ENCODE data around the gene CD44.

CD44 gene

DNA sequence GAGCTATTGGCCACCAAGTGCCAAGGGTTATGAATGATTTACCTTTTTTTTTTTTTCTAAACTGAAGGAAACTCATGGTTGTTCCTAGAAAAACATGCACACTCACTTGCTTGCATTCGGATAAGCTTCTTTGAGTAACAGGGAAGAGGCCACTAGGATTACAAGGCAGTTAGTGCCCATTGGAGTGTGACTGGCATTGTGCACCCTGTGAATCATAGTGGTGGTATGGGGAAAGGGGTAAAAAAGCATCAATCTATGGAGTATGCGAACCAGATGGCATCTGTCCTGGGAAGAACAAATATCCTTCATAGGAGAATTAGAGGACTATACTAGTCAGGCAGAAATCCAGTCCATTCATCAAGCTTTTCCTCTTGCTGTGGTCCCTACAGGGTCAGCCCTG lies 24.2 kb downstream of the CD44 start:
- no peaks in the 10 kb centered on the region for H3K9me3 ChIP-seq (ENCODE audit: insufficient read depth, low read length, severe bottlenecking)
- DNase-seq (no peak), ATAC-seq (ENCODE audit: insufficient read depth, low read depth) (no peak)
- peaks cover 92% of the 10 kb centered on the region for H3K79me2 ChIP-seq (ENCODE audit: insufficient read depth, low read length)
- peaks cover 16% of the 10 kb centered on the region; the same call in 1 of the 2 replicates for H4K20me1 ChIP-seq (ENCODE audit: insufficient read depth, low read length)
- peak overlapping the region; percentile 78; the same call in 1 of the 2 replicates for H3K27ac ChIP-seq (ENCODE audit: low read length)
- H2AFZ ChIP-seq (ENCODE audit: low read depth, low read length) = no peak overlapping the region
- H3K9ac ChIP-seq (ENCODE audit: low read depth, low read length) = no peak overlapping the region
- peaks cover 65% of the 10 kb centered on the region for H3K4me1 ChIP-seq (ENCODE audit: insufficient read depth, low read length)
- no peaks in the 10 kb centered on the region for H3K27me3 ChIP-seq (ENCODE audit: insufficient read depth, low read length, poor library complexity)
- peaks cover 5% of the 10 kb centered on the region; the same call in 1 of the 2 replicates for H3K36me3 ChIP-seq (ENCODE audit: insufficient read depth, low read length)
- TF ChIP-seq, protein P1, sequence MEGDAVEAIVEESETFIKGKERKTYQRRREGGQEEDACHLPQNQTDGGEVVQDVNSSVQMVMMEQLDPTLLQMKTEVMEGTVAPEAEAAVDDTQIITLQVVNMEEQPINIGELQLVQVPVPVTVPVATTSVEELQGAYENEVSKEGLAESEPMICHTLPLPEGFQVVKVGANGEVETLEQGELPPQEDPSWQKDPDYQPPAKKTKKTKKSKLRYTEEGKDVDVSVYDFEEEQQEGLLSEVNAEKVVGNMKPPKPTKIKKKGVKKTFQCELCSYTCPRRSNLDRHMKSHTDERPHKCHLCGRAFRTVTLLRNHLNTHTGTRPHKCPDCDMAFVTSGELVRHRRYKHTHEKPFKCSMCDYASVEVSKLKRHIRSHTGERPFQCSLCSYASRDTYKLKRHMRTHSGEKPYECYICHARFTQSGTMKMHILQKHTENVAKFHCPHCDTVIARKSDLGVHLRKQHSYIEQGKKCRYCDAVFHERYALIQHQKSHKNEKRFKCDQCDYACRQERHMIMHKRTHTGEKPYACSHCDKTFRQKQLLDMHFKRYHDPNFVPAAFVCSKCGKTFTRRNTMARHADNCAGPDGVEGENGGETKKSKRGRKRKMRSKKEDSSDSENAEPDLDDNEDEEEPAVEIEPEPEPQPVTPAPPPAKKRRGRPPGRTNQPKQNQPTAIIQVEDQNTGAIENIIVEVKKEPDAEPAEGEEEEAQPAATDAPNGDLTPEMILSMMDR (IDR thresholded peaks at IDR 0.05; ENCODE audit: borderline replicate concordance, extremely low read depth, low read length, poor library complexity, severe bottlenecking) = no peak
- no peak for TF ChIP-seq EZH2 (IDR thresholded peaks at IDR 0.05; ENCODE audit: borderline replicate concordance, low read depth, low read length, severe bottlenecking)
- no peak overlapping the region for H3K4me2 ChIP-seq (ENCODE audit: insufficient read depth, low read length)
- no peak overlapping the region for H3K4me3 ChIP-seq (ENCODE audit: low read depth in 1 of 2, low read length in 2 of 2)

GRCh38 chr11:35163702-35164496 lies 24.9 kb downstream of the CD44 start:
- no peak overlapping the region for H3K4me2 ChIP-seq (ENCODE audit: insufficient read depth, low read length)
- H2AFZ ChIP-seq (ENCODE audit: low read depth, low read length) = no peak overlapping the region
- H3K4me3 ChIP-seq (ENCODE audit: low read depth in 1 of 2, low read length in 2 of 2) = no peak overlapping the region
- peak overlapping the region; percentile 78 for H3K27ac ChIP-seq (ENCODE audit: low read length)
- ATAC-seq (ENCODE audit: insufficient read depth, low read depth) (no peak), DNase-seq (peak; percentile 49)
- peaks cover 9% of the 10 kb centered on the region; the same call in 1 of the 2 replicates for H4K20me1 ChIP-seq (ENCODE audit: insufficient read depth, low read length)
- H3K79me2 ChIP-seq (ENCODE audit: insufficient read depth, low read length) = peaks cover 92% of the 10 kb centered on the region
- H3K4me1 ChIP-seq (ENCODE audit: insufficient read depth, low read length) = peaks cover 62% of the 10 kb centered on the region
- H3K27me3 ChIP-seq (ENCODE audit: insufficient read depth, low read length, poor library complexity) = no peaks in the 10 kb centered on the region
- H3K9ac ChIP-seq (ENCODE audit: low read depth, low read length) = no peak overlapping the region
- TF ChIP-seq, protein P1 (IDR thresholded peaks at IDR 0.05; ENCODE audit: borderline replicate concordance, extremely low read depth, low read length, poor library complexity, severe bottlenecking) = peak; percentile 61
- TF ChIP-seq EZH2 (IDR thresholded peaks at IDR 0.05; ENCODE audit: borderline replicate concordance, low read depth, low read length, severe bottlenecking) = no peak
- H3K36me3 ChIP-seq (ENCODE audit: insufficient read depth, low read length) = no peaks in the 10 kb centered on the region; the same call in 1 of the 2 replicates
- H3K9me3 ChIP-seq (ENCODE audit: insufficient read depth, low read length, severe bottlenecking) = no peaks in the 10 kb centered on the region

DNA sequence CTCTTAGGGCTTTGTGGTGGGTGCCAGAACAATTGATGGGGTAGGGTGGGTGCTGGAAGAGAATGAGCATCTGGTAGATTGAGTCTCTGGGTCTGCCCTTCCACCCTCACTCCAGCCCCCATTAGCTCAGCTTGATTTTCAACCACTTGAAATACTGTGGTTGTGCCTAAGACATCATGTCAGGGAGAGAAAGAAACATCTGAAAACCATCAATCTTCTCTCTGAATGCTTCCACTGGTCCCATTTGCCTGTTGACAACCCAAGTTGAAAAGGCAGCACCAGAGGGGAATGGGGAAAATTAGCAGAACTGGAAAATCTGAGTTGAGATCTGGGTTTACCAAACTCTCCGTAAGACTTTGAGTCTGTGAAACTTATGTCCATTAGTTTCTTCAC lies 26.1 kb downstream of the CD44 start:
- H2AFZ ChIP-seq (ENCODE audit: low read depth, low read length) = no peak overlapping the region
- H3K4me1 ChIP-seq (ENCODE audit: insufficient read depth, low read length) = peaks cover 58% of the 10 kb centered on the region
- H3K9me3 ChIP-seq (ENCODE audit: insufficient read depth, low read length, severe bottlenecking) = no peaks in the 10 kb centered on the region
- H3K4me2 ChIP-seq (ENCODE audit: insufficient read depth, low read length) = peak overlapping the region; percentile 56
- peaks cover 92% of the 10 kb centered on the region for H3K79me2 ChIP-seq (ENCODE audit: insufficient read depth, low read length)
- TF ChIP-seq EZH2 (IDR thresholded peaks at IDR 0.05; ENCODE audit: borderline replicate concordance, low read depth, low read length, severe bottlenecking) = no peak
- TF ChIP-seq, protein P1 (IDR thresholded peaks at IDR 0.05; ENCODE audit: borderline replicate concordance, extremely low read depth, low read length, poor library complexity, severe bottlenecking) = no peak
- H4K20me1 ChIP-seq (ENCODE audit: insufficient read depth, low read length) = peaks cover 6% of the 10 kb centered on the region; the same call in 1 of the 2 replicates
- H3K9ac ChIP-seq (ENCODE audit: low read depth, low read length) = peak overlapping the region; percentile 36
- H3K27ac ChIP-seq (ENCODE audit: low read length) = peak overlapping the region; percentile 78
- no peaks in the 10 kb centered on the region; the same call in 1 of the 2 replicates for H3K36me3 ChIP-seq (ENCODE audit: insufficient read depth, low read length)
- DNase-seq (peak; percentile 39), ATAC-seq (ENCODE audit: insufficient read depth, low read depth) (peak; percentile 37)
- no peaks in the 10 kb centered on the region for H3K27me3 ChIP-seq (ENCODE audit: insufficient read depth, low read length, poor library complexity)
- H3K4me3 ChIP-seq (ENCODE audit: low read depth in 1 of 2, low read length in 2 of 2) = peak overlapping the region in 1 of 2 experiments; percentile 32; a peak in 1 of 4 replicates

Measured in DND-41 (cell line).